ENCODE measurements around the gene DIPK2B. TPM values are rescaled to one million over a fixed set of nuclear protein-coding genes. Genes with fewer than 3 reads are reported as not detected.

DIPK2B gene, protein sequence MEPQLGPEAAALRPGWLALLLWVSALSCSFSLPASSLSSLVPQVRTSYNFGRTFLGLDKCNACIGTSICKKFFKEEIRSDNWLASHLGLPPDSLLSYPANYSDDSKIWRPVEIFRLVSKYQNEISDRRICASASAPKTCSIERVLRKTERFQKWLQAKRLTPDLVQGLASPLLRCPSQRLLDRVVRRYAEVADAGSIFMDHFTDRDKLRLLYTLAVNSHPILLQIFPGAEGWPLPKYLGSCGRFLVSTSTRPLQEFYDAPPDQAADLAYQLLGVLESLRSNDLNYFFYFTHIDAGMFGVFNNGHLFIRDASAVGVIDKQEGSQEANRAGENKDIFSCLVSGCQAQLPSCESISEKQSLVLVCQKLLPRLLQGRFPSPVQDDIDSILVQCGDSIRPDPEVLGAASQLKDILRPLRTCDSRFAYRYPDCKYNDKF
- total RNA-seq: 76.2 TPM

DNA sequence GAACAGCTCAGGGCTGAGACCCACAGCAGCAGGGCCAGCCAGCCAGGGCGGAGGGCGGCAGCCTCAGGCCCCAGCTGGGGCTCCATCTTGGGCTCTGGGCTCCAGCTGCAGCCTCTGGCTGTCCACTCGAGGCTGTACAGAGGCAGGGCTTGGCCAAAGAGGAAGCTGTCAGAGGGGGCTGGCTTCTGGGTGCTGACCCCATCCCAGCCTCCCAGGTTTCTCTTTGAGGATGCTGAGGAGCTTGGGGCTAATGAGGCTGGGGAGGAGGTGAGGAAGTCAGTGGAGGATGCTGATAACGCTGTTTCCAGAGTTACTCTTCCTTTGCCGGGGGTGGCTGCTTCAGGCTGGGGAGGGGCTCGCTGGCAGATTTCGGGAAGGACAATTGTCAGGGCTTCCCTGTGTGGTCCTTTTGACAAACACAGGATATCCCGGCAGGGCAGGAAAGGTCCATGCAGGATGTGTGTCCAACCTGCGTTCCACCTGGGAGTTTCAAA lies at the start of gene DIPK2B:
DIPK2B (minus strand) TSS at position 136 of the 494 bp plus-strand sequence; CDS start at position 86, 50 bp downstream.
- no peaks in the 10 kb centered on the region for H3K9me3 ChIP-seq
- DNase-seq (ENCODE audit: low spot score in 2 of 2): no peak
- H3K27ac ChIP-seq: no peak within 1 kb of the TSS
- no peaks in the 10 kb centered on the region for H3K36me3 ChIP-seq
- intact Hi-C loops (cut with DNase I): no loop called here
- H3K4me3 ChIP-seq: no peak within 1 kb of the TSS
- no peaks in the 10 kb centered on the region for H3K4me1 ChIP-seq
- TF ChIP-seq, protein P1, sequence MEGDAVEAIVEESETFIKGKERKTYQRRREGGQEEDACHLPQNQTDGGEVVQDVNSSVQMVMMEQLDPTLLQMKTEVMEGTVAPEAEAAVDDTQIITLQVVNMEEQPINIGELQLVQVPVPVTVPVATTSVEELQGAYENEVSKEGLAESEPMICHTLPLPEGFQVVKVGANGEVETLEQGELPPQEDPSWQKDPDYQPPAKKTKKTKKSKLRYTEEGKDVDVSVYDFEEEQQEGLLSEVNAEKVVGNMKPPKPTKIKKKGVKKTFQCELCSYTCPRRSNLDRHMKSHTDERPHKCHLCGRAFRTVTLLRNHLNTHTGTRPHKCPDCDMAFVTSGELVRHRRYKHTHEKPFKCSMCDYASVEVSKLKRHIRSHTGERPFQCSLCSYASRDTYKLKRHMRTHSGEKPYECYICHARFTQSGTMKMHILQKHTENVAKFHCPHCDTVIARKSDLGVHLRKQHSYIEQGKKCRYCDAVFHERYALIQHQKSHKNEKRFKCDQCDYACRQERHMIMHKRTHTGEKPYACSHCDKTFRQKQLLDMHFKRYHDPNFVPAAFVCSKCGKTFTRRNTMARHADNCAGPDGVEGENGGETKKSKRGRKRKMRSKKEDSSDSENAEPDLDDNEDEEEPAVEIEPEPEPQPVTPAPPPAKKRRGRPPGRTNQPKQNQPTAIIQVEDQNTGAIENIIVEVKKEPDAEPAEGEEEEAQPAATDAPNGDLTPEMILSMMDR (IDR thresholded peaks at IDR 0.05): no peak
- H3K27me3 ChIP-seq: no peaks in the 10 kb centered on the region

DNA sequence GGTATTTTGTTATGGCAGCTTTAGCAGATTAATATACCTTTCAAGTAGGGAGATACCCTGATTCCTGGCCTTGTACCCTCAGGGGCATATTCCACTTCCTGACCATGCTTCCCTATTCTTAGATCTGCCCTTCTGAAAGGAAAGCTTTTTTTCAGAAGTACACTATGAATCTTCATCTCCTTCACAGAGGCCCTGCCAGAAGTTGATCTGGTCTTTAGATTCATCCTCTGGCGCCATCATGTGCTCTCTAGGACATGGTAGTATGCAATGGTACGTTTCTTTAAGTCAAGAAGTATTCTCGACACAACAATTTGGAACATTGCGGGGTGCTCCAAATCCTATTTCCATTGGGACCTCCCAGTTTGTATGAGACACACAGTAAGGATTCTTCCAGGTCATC lies 39.6 kb upstream of the DIPK2B start:
- Histone ChIP-seq H3K9me3 (no peaks in the 10 kb centered on the region), H3K27me3 (no peaks in the 10 kb centered on the region), H3K4me3 (no peak overlapping the region), H3K36me3 (no peaks in the 10 kb centered on the region), H3K27ac (no peak overlapping the region), H3K4me1 (no peaks in the 10 kb centered on the region)
- intact Hi-C loops (cut with DNase I): no loop called here
- no peak for DNase-seq (ENCODE audit: low spot score in 2 of 2)
- TF ChIP-seq, protein P1 (IDR thresholded peaks at IDR 0.05): no peak

DNA sequence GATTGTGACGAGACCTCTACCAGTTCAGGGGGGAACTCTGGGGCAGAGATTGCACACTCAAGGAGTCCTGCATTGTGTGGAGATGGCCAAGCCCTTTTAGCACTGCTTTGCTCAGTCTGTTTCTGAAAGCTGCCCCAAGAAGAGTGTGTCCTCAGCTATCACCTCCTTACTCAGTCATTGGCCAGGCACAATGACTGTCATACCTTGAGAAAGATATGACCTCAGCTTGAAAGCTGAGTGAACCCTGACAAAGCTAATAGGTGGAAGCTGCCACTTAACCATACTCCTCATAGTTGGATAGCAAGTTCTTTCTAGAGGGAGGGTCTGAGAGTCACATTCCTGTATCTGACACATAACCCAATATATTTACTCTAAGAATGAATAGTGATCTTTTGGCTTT lies 37.8 kb upstream of the DIPK2B start:
- Histone ChIP-seq H3K27me3 (no peaks in the 10 kb centered on the region), H3K4me3 (no peak overlapping the region), H3K36me3 (no peaks in the 10 kb centered on the region), H3K4me1 (no peaks in the 10 kb centered on the region), H3K9me3 (no peaks in the 10 kb centered on the region), H3K27ac (no peak overlapping the region)
- intact Hi-C loops (cut with DNase I): no loop called here
- TF ChIP-seq, protein P1 (IDR thresholded peaks at IDR 0.05): no peak
- DNase-seq (ENCODE audit: low spot score in 2 of 2): no peak

DNA sequence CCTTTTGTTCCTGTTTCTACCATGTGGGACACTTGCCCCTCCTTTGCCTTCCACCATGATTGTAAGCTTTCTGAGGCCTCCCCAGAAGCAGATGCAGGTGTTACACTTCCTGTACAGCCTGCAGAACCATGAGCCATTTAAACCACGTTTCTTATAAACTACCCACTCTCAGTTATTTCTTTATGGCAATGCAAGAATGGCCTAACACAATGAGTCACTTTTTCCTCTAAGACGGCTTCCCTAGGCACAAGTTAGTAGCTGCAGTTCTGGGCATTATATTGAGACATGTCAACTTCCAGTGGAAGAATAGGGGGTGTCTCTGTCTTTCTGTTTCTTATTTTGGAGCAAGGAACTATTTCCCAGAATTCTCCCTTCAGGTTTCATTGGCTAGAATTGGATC lies 32.9 kb upstream of the DIPK2B start:
- Histone ChIP-seq H3K4me3 (no peak overlapping the region), H3K36me3 (no peaks in the 10 kb centered on the region), H3K27ac (no peak overlapping the region), H3K9me3 (no peaks in the 10 kb centered on the region), H3K27me3 (no peaks in the 10 kb centered on the region), H3K4me1 (no peaks in the 10 kb centered on the region)
- intact Hi-C loops (cut with DNase I): no loop called here
- no peak for DNase-seq (ENCODE audit: low spot score in 2 of 2)
- TF ChIP-seq, protein P1 (IDR thresholded peaks at IDR 0.05): no peak

DNA sequence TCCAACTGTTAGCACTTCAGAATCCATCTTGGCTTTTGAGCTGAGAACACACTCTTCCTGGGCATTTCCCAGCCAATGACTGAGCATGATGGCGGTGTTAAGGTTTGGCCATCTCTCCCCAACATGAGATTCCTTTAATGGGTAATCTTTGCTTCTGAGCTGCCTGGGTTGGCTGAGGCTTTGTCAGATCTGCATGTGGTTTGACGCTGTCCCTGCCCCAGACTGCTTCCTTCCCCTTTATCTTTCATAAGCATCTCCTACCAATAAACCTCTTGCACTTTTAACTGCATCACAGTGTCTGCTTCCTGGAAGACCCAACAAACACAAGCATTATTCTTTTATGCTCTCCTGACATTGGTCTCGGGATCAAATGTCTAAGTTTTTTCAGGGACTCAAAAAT lies 31.5 kb upstream of the DIPK2B start:
- Histone ChIP-seq H3K27ac (no peak overlapping the region), H3K27me3 (no peaks in the 10 kb centered on the region), H3K4me1 (no peaks in the 10 kb centered on the region), H3K36me3 (no peaks in the 10 kb centered on the region), H3K9me3 (no peaks in the 10 kb centered on the region), H3K4me3 (no peak overlapping the region)
- intact Hi-C loops (cut with DNase I): no loop called here
- TF ChIP-seq, protein P1 (IDR thresholded peaks at IDR 0.05): no peak
- DNase-seq (ENCODE audit: low spot score in 2 of 2): no peak

All from ascending aorta (tissue), 2 donors.